Measurements from ENCODE around the gene RASA2.

GRCh38 chr3:141524988-141525387 is 38.2 kb downstream of the RASA2 start:
- no peak for TF ChIP-seq CTCF (conservative IDR thresholded peaks at IDR 0.05; ENCODE audit: low read length)
- no peak for TF ChIP-seq EZH2phosphoT487 (IDR thresholded peaks at IDR 0.05; ENCODE audit: borderline replicate concordance)
